HK-2 (cell line): ENCODE measurements around the gene BCOR.
A peak's percentile ranks its signal among the peaks of the same experiment; 100 is the strongest.

ENCODE experiments used
- DNase-seq: peaks from one replicate; pipeline ENCODE4 v3.0.0-alpha.2; 2018; ENCODE audit not compliant: unreplicated experiment

Gene BCOR

GRCh38 chrX:40112996-40113395 is 15.2 kb upstream of the BCOR start:
- DNase-seq: no peak

GRCh38 chrX:40111868-40112267 is 14.1 kb upstream of the BCOR start:
- DNase-seq: no peak

GRCh38 chrX:40109288-40110008 is 11.7 kb upstream of the BCOR start:
- DNase-seq: peak; percentile 76

DNA sequence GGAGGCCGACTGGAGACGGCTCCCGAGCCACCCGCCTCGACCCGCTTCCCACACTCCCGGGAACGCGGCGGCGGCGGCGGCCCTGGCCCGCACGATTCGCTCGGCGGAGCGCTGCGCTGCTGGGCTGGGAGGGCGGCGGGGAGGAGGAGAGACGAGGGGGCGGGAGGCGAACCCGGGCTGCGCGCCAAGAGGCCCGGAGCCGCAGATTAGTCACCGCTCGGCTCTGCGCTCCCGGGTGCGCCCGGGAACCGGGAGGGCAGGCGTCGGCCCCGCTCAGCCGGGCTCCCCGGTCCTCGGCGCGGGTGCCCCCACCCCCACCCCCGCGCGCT is 11.2 kb upstream of the BCOR start:
- DNase-seq: peak; percentile 79

GRCh38 chrX:40108162-40108958 is 10.6 kb upstream of the BCOR start:
- peak; percentile 81 for DNase-seq

DNA sequence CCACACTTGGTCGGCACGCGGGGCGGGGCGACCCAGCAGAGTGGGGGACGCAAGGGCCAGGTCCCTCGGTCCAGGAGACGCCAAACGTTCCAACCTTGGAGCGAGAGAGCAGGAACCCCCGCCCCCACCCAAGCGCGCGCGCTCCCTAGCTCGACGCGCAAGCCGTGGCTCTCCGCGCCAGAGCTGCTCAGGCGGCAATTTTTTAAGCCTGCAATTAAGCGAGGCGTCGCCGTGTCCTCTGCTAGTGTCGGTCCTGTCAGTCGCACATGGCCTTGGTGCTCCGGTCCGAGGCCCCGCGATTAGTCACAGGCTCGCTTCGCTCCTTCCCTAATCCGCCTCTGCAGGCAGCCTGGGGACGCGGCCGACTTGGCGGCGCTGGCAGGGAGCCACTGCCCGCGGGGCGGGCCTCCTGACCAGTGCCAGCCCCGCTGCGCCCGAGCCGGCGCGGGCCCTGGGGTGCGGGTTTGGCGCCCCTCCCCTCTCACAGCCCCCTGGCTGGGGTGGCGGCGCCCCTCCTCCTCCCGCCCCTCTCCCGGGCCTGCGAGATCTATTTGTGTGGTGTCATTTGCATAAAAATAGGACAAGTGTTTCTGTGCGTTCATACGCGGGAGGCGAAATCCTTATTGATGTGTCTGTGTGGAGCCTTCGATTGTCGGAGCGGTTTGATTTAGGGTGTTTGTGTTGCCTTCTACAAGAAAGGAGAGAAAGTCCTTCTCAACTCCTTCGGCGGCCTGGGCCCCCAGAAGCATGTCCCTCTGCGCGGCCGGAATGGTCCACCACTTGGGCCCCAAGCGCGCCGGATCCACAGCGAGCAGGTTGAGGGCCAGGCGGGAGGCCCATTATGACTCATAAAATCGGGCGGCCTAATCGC is 9.8 kb upstream of the BCOR start:
- DNase-seq: peak; percentile 76

- no peak for DNase-seq
These were observed 9.0 kb upstream of the BCOR start for GRCh38 chrX:40106676-40107290.

- DNase-seq: peak; percentile 59
These were observed 8.3 kb upstream of the BCOR start for GRCh38 chrX:40105835-40106675.

- DNase-seq: peak; percentile 38
These were observed 7.5 kb upstream of the BCOR start for GRCh38 chrX:40104985-40105834.

DNA sequence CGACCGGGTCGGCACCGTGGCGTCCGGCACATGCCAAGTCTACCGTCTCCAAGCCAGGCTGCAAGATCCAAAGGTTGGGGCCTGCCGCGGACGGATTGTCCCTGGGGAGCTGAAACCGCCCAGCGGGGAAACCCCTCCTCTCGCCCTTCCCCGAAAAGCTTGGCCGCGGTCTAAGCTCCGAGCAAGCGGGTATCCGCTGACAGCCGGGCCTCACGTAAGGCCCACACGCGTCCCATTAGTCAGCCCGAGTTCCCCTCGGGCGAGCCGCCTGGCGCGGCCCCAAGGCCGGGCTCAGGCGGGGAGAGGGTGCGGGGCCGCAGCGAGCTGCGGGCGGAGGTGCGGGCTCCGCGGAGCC is 6.8 kb upstream of the BCOR start:
- peak; percentile 65 for DNase-seq

- no peak for DNase-seq
These were observed 6.0 kb upstream of the BCOR start for GRCh38 chrX:40103565-40104323.

DNA sequence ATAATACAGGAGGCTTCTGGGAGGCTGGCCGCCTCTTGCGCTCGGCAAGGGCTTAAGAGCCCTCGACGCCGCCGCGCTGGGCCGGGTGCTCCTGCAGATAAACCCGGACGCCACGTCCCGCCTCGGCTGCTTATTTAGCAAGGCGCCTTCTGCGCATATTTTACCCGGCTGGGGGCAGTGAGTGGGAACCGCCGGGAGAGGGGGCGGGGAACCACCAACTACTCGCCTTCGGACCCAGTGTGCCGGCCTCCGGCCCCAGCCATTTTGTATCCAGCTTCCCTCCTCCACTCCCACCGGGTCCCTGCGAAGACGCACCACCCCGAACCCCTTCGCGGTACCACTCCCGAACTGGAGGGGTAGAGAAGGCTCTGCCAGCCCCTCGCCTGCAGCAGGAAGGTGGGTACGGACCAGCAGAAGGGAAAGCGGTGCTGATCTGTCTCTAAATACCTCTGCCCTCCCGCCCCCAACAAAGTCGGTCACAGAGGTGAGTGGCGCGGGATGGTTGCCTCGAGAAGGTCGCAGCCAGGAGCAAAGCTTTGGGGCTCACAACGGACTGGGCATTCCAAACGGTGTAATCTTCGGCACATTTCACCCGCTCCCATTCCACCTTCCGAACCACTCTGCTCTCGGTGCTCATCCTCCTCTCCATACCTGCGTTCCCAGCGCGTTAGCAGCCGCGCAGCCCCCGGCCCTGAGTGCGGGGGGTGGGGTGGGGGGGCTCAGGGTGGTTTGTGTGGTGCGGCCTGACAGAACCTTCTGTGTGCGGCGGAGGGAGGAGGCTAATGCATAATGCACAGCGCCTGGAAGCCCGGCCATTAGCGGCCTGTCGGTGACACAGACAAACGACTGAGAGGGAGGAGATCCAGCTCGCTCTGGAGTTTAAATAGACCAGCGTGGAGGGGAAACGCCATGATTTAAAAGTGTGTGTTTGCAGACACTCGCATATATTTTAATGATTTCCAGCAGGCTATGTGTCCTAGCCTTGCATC is 4.9 kb upstream of the BCOR start:
- DNase-seq: no peak

GRCh38 chrX:40101430-40101802 is 3.7 kb upstream of the BCOR start:
- DNase-seq: no peak

DNA sequence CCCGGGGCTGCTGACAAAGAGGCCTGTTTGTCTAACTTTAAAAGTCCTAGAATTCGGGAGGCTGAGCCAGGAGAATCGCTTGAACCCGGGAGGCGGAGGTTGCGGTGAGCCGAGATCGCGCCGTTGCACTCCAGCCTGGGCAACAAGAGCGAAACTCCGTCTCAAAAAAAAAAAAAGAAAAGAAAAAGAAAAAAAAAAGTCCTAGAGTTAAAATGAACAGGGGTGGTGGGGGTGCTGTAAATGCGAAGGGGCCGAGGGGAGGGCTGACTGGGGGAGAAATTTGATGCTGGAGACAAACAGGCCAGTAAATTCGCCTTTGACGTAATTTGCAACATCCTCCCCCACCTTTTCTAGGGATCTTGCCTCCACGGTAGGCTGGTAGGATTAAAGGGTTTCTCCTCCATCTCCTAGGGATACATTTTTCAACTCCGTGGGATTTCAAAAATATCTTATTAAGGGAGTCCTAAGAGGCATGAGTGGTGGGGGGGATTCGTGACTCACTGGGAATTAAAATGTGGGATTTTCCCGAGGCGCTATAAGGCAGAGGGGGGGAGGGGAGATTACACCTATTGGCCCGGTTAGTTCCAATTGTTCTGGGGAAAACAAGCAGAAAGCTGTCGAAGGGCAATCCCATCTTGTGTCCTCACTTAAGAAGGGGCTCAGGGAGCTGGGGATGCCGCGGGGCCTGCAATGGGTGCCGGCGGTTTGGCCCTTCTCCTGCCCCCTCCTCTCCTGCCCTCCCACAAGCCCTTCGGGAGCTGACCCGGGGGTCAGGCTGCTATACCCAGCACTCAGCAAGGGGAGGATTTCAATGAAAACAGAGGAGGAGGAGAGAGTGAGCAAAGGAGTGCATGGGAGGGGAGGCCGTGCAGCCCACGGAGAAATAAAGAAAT is 3.0 kb upstream of the BCOR start:
- no peak for DNase-seq

DNA sequence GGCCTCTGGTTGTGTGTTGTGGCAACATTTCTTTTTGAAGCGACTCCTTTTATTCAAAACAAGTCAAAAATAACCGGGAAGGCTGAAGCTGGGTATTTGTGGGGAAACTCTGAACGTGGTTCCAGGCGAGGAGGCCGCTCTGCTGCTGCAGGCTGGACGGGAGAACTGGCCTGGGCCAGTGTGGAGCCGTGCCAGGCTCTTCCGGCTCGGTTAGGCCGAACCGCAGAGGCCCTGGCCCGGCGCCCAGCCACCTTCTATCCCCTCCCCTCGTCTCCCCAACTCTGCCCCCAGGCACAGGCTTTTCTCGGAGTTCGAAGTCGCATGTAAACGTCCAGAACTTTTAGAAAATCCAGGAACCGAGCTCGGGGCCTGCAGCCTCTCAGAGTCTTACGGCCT is 2.4 kb upstream of the BCOR start:
- no peak for DNase-seq

GRCh38 chrX:40099055-40099958 is 1.5 kb upstream of the BCOR start:
- DNase-seq: peak; percentile 40
